ENCODE data around the gene ATP6V0D1. TPM values are rescaled to one million over a fixed set of nuclear protein-coding genes. Genes with fewer than 3 reads are reported as not detected.

ATP6V0D1 gene
- total RNA-seq, 1 experiment from 2014 or later, result 43.0 TPM

GRCh38 chr16:67526149-67526791, 45.3 kb upstream of the ATP6V0D1 start:
- Histone ChIP-seq H3K4me1 (ENCODE audit: insufficient read depth, low read length) (no peaks in the 10 kb centered on the region; the same call in 1 of the 2 replicates), H3K56ac (ENCODE audit: insufficient read length, low read depth, low read length) (no peak overlapping the region), H3K4me2 (ENCODE audit: insufficient read depth, insufficient read length, low read length) (no peak overlapping the region), H3K9me3 (ENCODE audit: control insufficient read depth, low read depth, low read length) (no peaks in the 10 kb centered on the region), H3K27me3 (ENCODE audit: insufficient read depth, low read length) (peaks cover 37% of the 10 kb centered on the region; the same call in 1 of the 2 replicates), H4K20me1 (ENCODE audit: control insufficient read depth, insufficient read depth, insufficient read length) (no peaks in the 10 kb centered on the region), H3K9ac (ENCODE audit: extremely low read depth, insufficient read length, low read length) (no peak overlapping the region), H2BK12ac (ENCODE audit: insufficient read length, low read depth, low read length) (no peak overlapping the region), H3K79me1 (ENCODE audit: insufficient read depth, low read depth, low read length, poor library complexity, severe bottlenecking) (no peaks in the 10 kb centered on the region), H3K23ac (ENCODE audit: insufficient read length, low read depth, low read length) (no peak overlapping the region), H3T11ph (ENCODE audit: low read length) (no peak overlapping the region), H2BK5ac (ENCODE audit: insufficient read length, low read length) (no peak overlapping the region), H3K23me2 (ENCODE audit: insufficient read length, low read depth, low read length, poor library complexity, severe bottlenecking) (peaks cover 18% of the 10 kb centered on the region), H4K5ac (ENCODE audit: insufficient read length, low read depth, low read length) (no peak overlapping the region), H2AFZ (ENCODE audit: low read length) (no peak overlapping the region), H2BK15ac (ENCODE audit: low read depth, low read length) (no peak overlapping the region), H4K8ac (replicated peaks; ENCODE audit: insufficient read length, low read depth, low read length) (no peak overlapping the region), H3K79me2 (ENCODE audit: insufficient read depth, low read length) (no peaks in the 10 kb centered on the region), H3K4ac (ENCODE audit: low read depth, low read length) (no peak overlapping the region), H3K18ac (ENCODE audit: insufficient read length, low read depth, low read length) (no peak overlapping the region), H3K27ac (ENCODE audit: insufficient read length, low read depth, low read length) (no peak overlapping the region), H2BK120ac (ENCODE audit: low read depth, low read length, poor library complexity, severe bottlenecking) (no peak overlapping the region), H2AK5ac (ENCODE audit: insufficient read length, low read length) (no peak overlapping the region), H4K91ac (ENCODE audit: insufficient read length, low read depth, low read length) (no peak overlapping the region), H2BK20ac (ENCODE audit: low read depth, low read length, poor library complexity, severe bottlenecking) (no peak overlapping the region), H3K14ac (ENCODE audit: insufficient read depth, low read length) (no peak overlapping the region)
- Mint-ChIP-seq H3K4me1 (peaks cover 10 to 13% of the 10 kb centered on the region in 2 experiments), H3K4me3 (no peak overlapping the region), H3K27me3 (ENCODE audit: low read depth) (peaks cover 90% of the 10 kb centered on the region), H3K27ac (no peak overlapping the region; a peak in 1 of 7 replicates), H3K9me3 (peaks cover 0 to 4% of the 10 kb centered on the region in 2 experiments; a peak in 1 of 5 replicates), H3K36me3 (ENCODE audit: insufficient read depth in 1 of 3, low read depth in 3 of 3) (no peaks in the 10 kb centered on the region)
- no peak for TF ChIP-seq CTCF (conservative IDR thresholded peaks at IDR 0.05)
- DNase-seq, result no peak
- no CpG with 5 or more reads among the region's 3 CpGs for WGBS (ENCODE audit: extremely low coverage, insufficient read length, low lambda C conversion rate)

Data from H9 (cell line).